CD14-positive monocyte (primary cell): Measurements from ENCODE around the gene FAM114A2. TPM values are rescaled to one million over a fixed set of nuclear protein-coding genes. Genes with fewer than 3 reads are reported as not detected.

Experiments used
- DNase-seq, 3 donors: peaks; one replicate each; pipeline ENCODE4 v3.0.0-alpha.2; 2011 to 2022
- H2AFZ ChIP-seq: 2 replicates; pipeline ENCODE4 v1.6.0; 2012; ENCODE audit warnings: mild to moderate bottlenecking, low read depth, low read length, inconsistent platforms; ENCODE audit not compliant: insufficient read depth, poor library complexity, severe bottlenecking
- H3K27ac ChIP-seq, 2 donors: 1 replicate in 1 of 2; 2 replicates in 1 of 2; pipeline ENCODE4 v1.5.1; 2012 to 2013; ENCODE audit warnings: low read length in 2 of 2, control low read depth in 1 of 2, inconsistent platforms in 1 of 2, low read depth in 1 of 2, mild to moderate bottlenecking in 1 of 2
- H3K27me3 ChIP-seq, 2 donors: one replicate each; pipeline versions ENCODE4 v1.6.0 to v1.6.1; 2011 to 2013; ENCODE audit warnings: low read length in 2 of 2; ENCODE audit not compliant: control insufficient read depth in 2 of 2, insufficient read depth in 2 of 2
- H3K36me3 ChIP-seq, 2 donors: replicated peaks in 1 of 2; 1 replicate in 1 of 2; 2 replicates in 1 of 2; pipeline versions ENCODE4 v1.5.1 to v1.6.1; 2012 to 2013; ENCODE audit warnings: low read length in 2 of 2, control low read depth in 1 of 2, inconsistent platforms in 1 of 2, mild to moderate bottlenecking in 1 of 2; ENCODE audit not compliant: insufficient read depth in 2 of 2, control insufficient read depth in 1 of 2
- H3K4me1 ChIP-seq, 2 donors: 1 replicate in 1 of 2; 2 replicates in 1 of 2; pipeline versions ENCODE4 v1.5.1 to v1.6.1; 2012 to 2013; ENCODE audit warnings: low read length in 2 of 2, control low read depth in 1 of 2, inconsistent platforms in 1 of 2, mild to moderate bottlenecking in 1 of 2, moderate library complexity in 1 of 2; ENCODE audit not compliant: insufficient read depth in 2 of 2, control insufficient read depth in 1 of 2
- H3K4me2 ChIP-seq: replicated peaks from 2 replicates; pipeline ENCODE3; 2012; ENCODE audit warnings: low read length, moderate library complexity, mild to moderate bottlenecking; ENCODE audit not compliant: poor library complexity, severe bottlenecking; ENCODE audit errors: extremely low read depth
- H3K4me3 ChIP-seq, 3 experiments: fragments of 200-600 bp in 1 of 3; sonication (generic) in 1 of 3; replicated peaks in 1 of 3; 1 replicate in 2 of 3; 2 replicates in 1 of 3; pipeline ENCODE4 v1.5.1; 2011 to 2013; ENCODE audit warnings: low read length in 3 of 3, mild to moderate bottlenecking in 3 of 3, control low read depth in 2 of 3, low read depth in 2 of 3, inconsistent platforms in 1 of 3, moderate library complexity in 1 of 3
- H3K79me2 ChIP-seq: 2 replicates; pipeline ENCODE4 v1.6.0; 2012; ENCODE audit warnings: mild to moderate bottlenecking, control low read depth, inconsistent platforms, low read length, moderate library complexity; ENCODE audit not compliant: insufficient read depth
- H3K9ac ChIP-seq: 2 replicates; pipeline ENCODE4 v1.6.0; 2017; ENCODE audit warnings: low read length, mild to moderate bottlenecking; ENCODE audit not compliant: insufficient read depth, poor library complexity, severe bottlenecking
- H3K9me3 ChIP-seq, 2 donors: replicated peaks in 1 of 2; 1 replicate in 1 of 2; 2 replicates in 1 of 2; pipeline versions ENCODE4 v1.5.1 to v1.6.1; 2012 to 2013; ENCODE audit warnings: low read length in 2 of 2, control low read depth in 1 of 2; ENCODE audit not compliant: control insufficient read depth in 1 of 2, insufficient read depth in 1 of 2
- H4K20me1 ChIP-seq: 2 replicates; pipeline ENCODE4 v1.6.0; 2012; ENCODE audit warnings: mild to moderate bottlenecking, low read length, control low read depth, moderate library complexity; ENCODE audit not compliant: insufficient read depth
- H3K27ac Mint-ChIP-seq, 7 donors: one replicate each; pipeline ENCODE4 v1.8.0; 2020; ENCODE audit warnings: mild to moderate bottlenecking in 7 of 7, mixed read lengths in 7 of 7, moderate library complexity in 6 of 7, inconsistent platforms in 2 of 7
- H3K27me3 Mint-ChIP-seq, 3 donors: one replicate each; pipeline ENCODE4 v1.8.0; 2021 to 2022; ENCODE audit warnings: low read depth in 3 of 3, mild to moderate bottlenecking in 3 of 3, mixed read lengths in 3 of 3, moderate library complexity in 3 of 3, inconsistent platforms in 1 of 3
- H3K36me3 Mint-ChIP-seq, 2 donors: one replicate each; pipeline ENCODE4 v1.8.0; 2020; ENCODE audit warnings: mixed read lengths in 2 of 2, inconsistent platforms in 1 of 2, mild to moderate bottlenecking in 1 of 2
- H3K4me1 Mint-ChIP-seq: one replicate; pipeline ENCODE4 v1.8.0; 2020; ENCODE audit warnings: mild to moderate bottlenecking, mixed read lengths
- H3K4me3 Mint-ChIP-seq, 2 donors: one replicate each; pipeline ENCODE4 v1.8.0; 2020; ENCODE audit warnings: mild to moderate bottlenecking in 2 of 2, mixed read lengths in 2 of 2, moderate library complexity in 1 of 2
- H3K9me3 Mint-ChIP-seq, 7 donors: one replicate each; pipeline ENCODE4 v1.8.0; 2020 to 2022; ENCODE audit warnings: mixed read lengths in 7 of 7, mild to moderate bottlenecking in 6 of 7, moderate library complexity in 6 of 7, inconsistent platforms in 2 of 7
- WGBS: methylation state at CpG from one replicate; pipeline ENCODE4 v1.1.5; 2013; ENCODE audit warnings: missing lambda C conversion rate; ENCODE audit not compliant: insufficient coverage; 5-methylcytosine and 5-hydroxymethylcytosine counted together
- intact Hi-C, 2 donors: fragments of 100-400 bp; cut with micrococcal nuclease; formaldehyde crosslinking; loops; one replicate each; pipeline versions ENCODE4 v1.15.0 to v1.15.1; 2023
- polyA plus RNA-seq, 3 donors: library from polyadenylated mRNA; depleted of rRNA in 1 of 3; unstranded in 2 of 3; stranded (reverse) in 1 of 3; fragments of 300-500 nt in 2 of 3; fragments of >200 nt in 1 of 3; fragmentation: Illumina TruSeq in 2 of 3; gene quantifications; 1 replicate in 2 of 3; 2 replicates in 1 of 3; pipeline ENCODE4 v1.2.3, GENCODE V29; 2012 to 2021
- TF ChIP-seq, protein P1 (sequence below): fragments of 200-600 bp; IDR thresholded peaks from one replicate; pipeline ENCODE4 v1.8.0; 2022; ENCODE audit warnings: antibody characterized with exemption, mild to moderate bottlenecking

Gene FAM114A2
- polyA plus RNA-seq, 3 donors = 6.7 to 18.4 (median 15.6) TPM

DNA sequence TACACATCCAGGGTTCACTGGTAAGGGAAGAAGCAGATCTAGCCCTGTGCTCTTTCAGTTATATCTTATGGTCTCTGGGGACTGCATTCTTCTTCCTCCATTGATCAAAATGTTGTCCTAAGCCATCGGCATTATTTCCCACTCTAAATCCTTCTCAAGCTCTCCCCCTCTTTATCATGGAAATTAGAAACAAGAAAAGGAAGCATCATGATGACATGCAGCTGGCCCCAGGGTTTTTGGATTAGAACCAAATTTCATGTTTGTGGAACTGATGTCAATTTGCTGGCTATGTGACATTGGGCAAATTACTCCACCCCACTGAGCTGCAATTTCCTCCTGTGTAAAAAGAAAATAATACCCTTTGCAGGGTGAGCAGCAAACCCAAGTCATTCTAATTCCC is 39.6 kb upstream of the FAM114A2 start:
- Mint-ChIP-seq H3K4me3 (no peak overlapping the region), H3K27ac (no peak overlapping the region), H3K36me3 (no peaks in the 10 kb centered on the region), H3K4me1 (peaks cover 15% of the 10 kb centered on the region), H3K9me3 (no peaks in the 10 kb centered on the region), H3K27me3 (peaks cover 0 to 4% (median 0%) of the 10 kb centered on the region in 3 donors)
- Histone ChIP-seq H3K27me3 (no peaks in the 10 kb centered on the region), H3K36me3 (no peaks in the 10 kb centered on the region), H3K9me3 (no peaks in the 10 kb centered on the region), H3K4me2 (no peak overlapping the region), H3K9ac (no peak overlapping the region), H3K27ac (peak overlapping the region in 1 of 2 donors; percentile 15), H3K79me2 (no peaks in the 10 kb centered on the region), H2AFZ (no peak overlapping the region), H3K4me1 (peaks cover 7 to 27% of the 10 kb centered on the region in 2 donors), H4K20me1 (no peaks in the 10 kb centered on the region), H3K4me3 (no peak overlapping the region)
- no peak for DNase-seq
- intact Hi-C loops = no loop called here
- WGBS = no CpG with 5 or more reads among the region's 1 CpG
- TF ChIP-seq, protein P1, sequence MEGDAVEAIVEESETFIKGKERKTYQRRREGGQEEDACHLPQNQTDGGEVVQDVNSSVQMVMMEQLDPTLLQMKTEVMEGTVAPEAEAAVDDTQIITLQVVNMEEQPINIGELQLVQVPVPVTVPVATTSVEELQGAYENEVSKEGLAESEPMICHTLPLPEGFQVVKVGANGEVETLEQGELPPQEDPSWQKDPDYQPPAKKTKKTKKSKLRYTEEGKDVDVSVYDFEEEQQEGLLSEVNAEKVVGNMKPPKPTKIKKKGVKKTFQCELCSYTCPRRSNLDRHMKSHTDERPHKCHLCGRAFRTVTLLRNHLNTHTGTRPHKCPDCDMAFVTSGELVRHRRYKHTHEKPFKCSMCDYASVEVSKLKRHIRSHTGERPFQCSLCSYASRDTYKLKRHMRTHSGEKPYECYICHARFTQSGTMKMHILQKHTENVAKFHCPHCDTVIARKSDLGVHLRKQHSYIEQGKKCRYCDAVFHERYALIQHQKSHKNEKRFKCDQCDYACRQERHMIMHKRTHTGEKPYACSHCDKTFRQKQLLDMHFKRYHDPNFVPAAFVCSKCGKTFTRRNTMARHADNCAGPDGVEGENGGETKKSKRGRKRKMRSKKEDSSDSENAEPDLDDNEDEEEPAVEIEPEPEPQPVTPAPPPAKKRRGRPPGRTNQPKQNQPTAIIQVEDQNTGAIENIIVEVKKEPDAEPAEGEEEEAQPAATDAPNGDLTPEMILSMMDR = no peak

DNA sequence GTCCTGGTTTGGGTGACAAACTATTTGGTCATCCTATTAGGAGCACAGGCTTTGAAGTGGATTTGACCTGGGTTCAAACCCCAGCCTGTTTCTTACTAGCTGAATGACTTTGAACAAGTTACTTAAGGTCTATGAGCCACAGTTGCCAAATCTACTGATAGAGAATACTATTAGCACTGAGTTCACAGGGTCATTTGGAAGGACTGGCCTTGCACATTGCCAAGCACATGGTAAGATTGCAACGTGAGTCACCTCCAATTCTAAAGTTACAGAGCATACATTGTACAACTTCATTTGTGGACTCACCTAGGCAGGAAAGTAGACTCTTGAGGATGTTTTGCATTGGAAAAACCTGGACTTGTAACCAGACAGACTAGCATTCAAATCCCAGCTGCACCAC is 39.0 kb upstream of the FAM114A2 start:
- H3K9me3 ChIP-seq = no peaks in the 10 kb centered on the region
- intact Hi-C loops = no loop called here
- no peak for DNase-seq
- no peak overlapping the region for H2AFZ ChIP-seq
- no peaks in the 10 kb centered on the region for H3K27me3 ChIP-seq
- no peak overlapping the region for H3K4me3 ChIP-seq
- H3K9me3 Mint-ChIP-seq = no peaks in the 10 kb centered on the region
- no peaks in the 10 kb centered on the region for H3K36me3 Mint-ChIP-seq
- H3K4me1 Mint-ChIP-seq = peaks cover 15% of the 10 kb centered on the region
- no peak overlapping the region for H3K27ac Mint-ChIP-seq
- no peak overlapping the region for H3K9ac ChIP-seq
- H3K79me2 ChIP-seq = no peaks in the 10 kb centered on the region
- no peaks in the 10 kb centered on the region for H4K20me1 ChIP-seq
- peaks cover 7 to 27% of the 10 kb centered on the region in 2 donors for H3K4me1 ChIP-seq
- no peak overlapping the region for H3K27ac ChIP-seq
- no peaks in the 10 kb centered on the region for H3K36me3 ChIP-seq
- no peak overlapping the region for H3K4me3 Mint-ChIP-seq
- H3K27me3 Mint-ChIP-seq = peaks cover 0 to 4% (median 0%) of the 10 kb centered on the region in 3 donors
- H3K4me2 ChIP-seq = no peak overlapping the region
- TF ChIP-seq, protein P1 = no peak
- WGBS = no CpG with 5 or more reads among the region's 1 CpG
